NCI-H2107 (cell line): ENCODE results near the gene CSPG4.
"Not testable (repeated sequence)": the region's sequence is repeated elsewhere in the genome, so short reads cannot be mapped to it uniquely, and the experiment has no call there.

Experiments used
- DNase-seq: peaks from one replicate; lab custom pipeline; 2025; lab: John Stamatoyannopoulos, UW

Gene CSPG4

GRCh38 chr15:75704618-75705017, 8.0 kb downstream of the CSPG4 start:
- DNase-seq, result no peak

- DNase-seq, result no peak
These were observed 8.4 kb downstream of the CSPG4 start for GRCh38 chr15:75704263-75704615.

DNA sequence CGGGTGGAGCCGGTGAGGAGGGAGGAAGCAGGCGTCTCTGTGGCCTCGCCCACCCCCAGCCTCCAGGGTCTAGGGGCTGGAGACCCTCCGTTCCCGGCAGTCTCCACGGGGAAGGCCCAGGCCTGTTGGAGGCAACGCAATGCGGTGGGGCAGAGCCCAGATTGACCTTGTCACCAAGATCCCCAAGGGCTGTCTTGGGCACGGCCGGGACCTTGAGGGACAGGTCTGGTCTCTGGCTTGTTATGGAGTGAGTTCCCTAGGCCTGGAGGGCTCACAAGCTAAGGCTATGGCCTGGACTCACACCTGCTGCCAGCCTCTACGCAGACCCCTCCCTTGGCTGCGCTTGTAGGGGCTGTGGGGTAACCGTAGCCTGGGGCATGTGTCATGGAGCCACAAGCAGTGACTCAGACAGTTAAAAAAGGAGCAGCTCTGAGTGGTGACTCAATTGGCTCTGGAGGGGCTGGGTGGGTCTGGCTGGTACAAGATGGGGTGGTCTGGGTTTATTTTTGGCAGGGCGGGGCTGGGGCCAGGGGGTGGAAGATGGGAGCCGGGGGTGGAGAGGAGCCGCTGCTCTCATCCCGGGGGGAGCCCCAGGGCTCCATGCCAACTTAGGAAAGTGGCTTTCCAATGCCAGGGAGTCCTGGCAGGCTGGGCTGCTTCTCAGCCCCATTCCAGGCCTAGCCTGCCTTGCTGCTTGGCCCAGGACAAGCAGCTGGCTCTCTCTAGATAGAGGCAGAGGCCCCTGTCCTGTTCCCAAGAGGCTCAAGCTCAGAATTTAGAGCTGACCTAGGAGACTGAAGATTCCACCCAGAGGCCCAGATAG, 9.0 kb downstream of the CSPG4 start:
- DNase-seq, result not testable (repeated sequence)

GRCh38 chr15:75702436-75702835, 10.2 kb downstream of the CSPG4 start:
- DNase-seq, result no peak

DNA sequence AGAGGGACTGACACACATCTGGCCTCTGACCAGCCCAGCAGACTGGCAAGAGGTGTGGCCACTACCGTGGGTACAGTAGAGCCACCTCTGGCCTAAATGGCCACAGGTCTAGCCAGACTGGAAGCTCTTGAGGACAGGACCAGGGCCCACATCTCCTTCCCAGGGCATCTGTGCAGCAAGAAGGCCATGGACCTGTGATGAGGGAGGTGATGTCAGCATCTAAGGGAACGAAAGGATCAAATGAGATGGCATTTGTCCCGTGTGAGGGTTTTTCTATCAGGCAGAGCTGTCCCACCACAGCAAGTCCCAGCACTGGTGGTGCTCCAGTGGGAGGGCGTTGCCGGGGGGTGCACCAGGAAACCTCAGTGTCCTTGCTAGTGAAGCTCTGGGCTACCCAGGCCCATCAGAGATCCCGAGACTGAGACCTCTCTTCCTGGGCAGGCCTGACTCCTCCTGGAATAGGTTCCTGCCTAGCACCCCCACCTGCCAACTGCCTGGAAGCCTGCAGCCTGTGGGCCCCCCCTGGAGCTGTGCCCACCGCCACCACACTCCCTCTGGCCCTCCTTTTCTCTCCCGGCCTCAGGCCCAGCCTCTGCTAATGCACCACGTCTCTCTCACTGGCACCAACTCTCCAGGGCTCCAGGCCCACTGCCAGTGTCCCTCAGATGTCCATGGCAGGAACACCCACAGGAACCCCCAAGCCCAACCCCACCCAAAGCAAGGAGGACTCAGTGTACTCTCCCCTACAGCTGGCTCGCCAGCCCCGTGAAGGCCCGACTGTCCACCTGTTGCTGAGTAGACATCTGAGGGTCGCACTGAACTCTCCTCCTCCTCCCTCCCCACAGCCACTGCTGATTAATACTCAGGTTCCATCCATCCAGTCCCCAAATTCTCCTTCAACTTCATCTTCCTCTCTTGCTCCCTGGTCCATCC, 11.3 kb downstream of the CSPG4 start:
- DNase-seq, result not testable (repeated sequence)

DNA sequence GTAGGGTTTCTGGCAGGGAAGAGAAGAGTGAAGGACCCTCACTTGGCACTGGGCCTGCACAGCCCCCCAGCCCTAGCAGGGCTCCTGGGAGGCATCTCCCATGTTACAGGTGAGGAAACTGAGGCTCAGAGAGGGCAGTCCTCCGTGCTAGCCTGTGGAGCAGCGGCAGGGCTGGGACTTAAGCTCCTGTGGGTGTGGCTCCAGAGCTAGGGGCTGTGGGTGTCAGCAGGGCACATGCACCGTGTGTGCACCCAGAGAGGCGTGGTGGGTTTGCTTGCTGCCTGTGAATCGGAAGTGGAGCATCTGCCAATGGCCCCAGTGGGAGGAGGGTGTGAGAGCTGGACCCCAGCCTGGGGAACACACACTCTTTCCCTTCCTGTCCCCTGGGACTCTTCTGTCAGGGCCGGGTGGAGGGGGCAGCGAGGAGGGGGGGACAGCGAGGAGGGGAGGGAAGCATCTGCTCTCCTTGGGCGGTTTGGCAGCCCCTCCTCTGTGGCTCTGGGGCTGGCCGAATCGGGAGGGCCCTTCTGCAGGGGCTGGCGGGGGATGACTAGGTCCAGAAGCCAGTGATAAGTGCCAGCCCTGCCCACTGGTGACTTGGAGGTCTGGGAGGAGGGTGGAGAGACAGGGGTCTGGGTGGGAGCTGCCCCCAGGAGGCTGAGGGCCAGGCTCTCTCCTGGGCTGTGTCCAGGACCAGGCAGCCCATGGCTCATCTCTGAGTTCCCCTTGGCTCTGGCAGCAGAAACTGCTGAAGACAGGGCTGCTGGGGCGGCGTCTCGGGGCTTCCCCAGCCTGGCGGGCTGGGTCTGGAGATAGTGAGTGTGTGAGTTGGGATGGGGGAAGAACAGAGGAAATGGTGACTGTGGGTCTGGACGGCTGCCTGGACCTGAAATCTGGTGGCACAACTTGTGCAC, 12.4 kb downstream of the CSPG4 start:
- not testable (repeated sequence) for DNase-seq

GRCh38 chr15:75699517-75699916, 13.1 kb downstream of the CSPG4 start:
- DNase-seq, result not testable (repeated sequence)

GRCh38 chr15:75697974-75698747, 14.5 kb downstream of the CSPG4 start:
- not testable (repeated sequence) for DNase-seq

- DNase-seq, result no peak
These were observed 15.1 kb downstream of the CSPG4 start for GRCh38 chr15:75697523-75697922.

DNA sequence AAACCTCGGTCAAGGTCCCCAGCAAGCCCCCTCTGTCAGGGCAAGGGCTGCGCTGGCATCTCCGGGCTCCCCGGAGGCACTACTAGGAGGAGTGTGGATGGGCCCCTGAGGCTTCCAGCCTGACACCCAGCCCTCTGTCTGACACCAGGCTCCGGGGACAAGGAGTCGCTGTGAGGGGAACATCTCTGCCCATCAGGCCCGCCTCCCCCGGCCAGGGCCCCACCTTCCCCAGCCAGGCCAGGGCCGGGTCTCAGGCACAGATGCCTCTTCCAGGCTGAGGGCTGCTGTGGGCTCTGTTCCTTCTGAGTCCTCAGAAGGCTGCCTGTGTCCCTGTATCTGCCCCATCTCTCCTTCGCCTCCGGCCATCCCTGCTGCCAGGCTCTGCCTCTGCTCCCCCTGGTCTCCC, 15.8 kb downstream of the CSPG4 start:
- no peak for DNase-seq

GRCh38 chr15:75696311-75696720, 16.3 kb downstream of the CSPG4 start:
- DNase-seq, result no peak

DNA sequence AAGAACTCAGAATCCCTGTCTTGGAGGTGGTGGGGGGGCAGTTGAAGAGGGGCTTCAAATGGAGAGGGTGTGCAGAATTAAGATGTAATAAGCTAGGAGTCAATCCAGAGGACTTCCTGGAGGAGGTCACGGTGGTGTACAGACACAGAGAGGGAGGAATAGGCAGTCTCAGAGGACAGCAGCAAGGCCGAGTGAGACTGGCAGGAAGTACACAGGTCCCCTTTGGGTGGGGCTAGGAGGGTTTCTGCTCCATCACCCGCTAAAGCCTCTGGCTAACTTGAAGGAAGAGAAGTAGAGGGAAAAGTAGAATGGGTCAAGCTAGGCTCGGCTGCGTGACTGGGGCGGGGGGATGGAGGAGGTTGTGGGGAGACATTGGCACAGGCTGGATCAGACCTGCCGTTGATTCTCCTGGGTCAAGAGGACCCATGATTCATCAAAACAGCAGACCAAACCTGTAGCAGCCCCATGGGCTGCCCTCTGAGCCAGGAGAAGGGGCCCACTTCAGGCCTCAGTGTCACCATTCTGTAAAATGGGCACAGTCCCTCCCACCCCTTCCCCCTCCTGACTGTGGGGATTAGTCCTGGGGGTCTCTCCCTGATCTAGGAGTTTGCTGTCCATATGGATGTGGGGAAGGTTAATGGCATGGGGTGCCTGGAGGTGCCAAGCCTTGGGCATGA, 16.9 kb downstream of the CSPG4 start:
- DNase-seq, result no peak

GRCh38 chr15:75695220-75695619, 17.4 kb downstream of the CSPG4 start:
- no peak for DNase-seq

- no peak for DNase-seq
These were observed 18.1 kb downstream of the CSPG4 start for GRCh38 chr15:75694241-75695182.

GRCh38 chr15:75693501-75694240, 19.0 kb downstream of the CSPG4 start:
- DNase-seq, result no peak

GRCh38 chr15:75693028-75693427, 19.6 kb downstream of the CSPG4 start:
- DNase-seq, result not testable (repeated sequence)

GRCh38 chr15:75692311-75692710, 20.3 kb downstream of the CSPG4 start:
- not testable (repeated sequence) for DNase-seq

DNA sequence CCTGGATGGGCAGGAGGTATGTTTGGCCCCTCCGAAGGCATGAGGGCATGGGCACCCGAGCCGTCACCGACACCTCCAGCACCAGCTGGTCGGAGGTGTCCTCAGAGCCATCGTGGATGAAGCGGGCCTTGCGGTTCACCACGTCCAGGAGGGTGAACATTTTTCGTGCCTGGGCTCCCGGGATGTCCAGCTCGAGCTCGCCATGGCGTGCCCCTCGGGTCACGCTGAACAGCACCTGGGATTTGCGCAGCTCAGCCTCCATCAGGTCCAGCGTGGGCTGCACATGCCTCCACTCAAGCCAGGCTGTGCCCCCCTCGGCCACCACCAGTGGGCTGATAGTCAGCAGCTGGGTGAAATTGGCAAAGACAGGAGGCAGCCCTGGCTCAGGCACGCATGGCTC, 23.2 kb downstream of the CSPG4 start:
- not testable (repeated sequence) for DNase-seq

GRCh38 chr15:75688831-75689230, 23.8 kb downstream of the CSPG4 start:
- DNase-seq, result no peak
